ENCODE data around the gene PDHB.

The PDHB gene

GRCh38 chr3:58386626-58387365 lies 46.8 kb downstream of the PDHB start:
- Histone ChIP-seq H3K4me1 (ENCODE audit: control insufficient read depth in 2 of 2, insufficient read depth in 2 of 2, low read length in 2 of 2) (peaks cover 3 to 5% of the 10 kb centered on the region in 2 donors), H3K9ac (ENCODE audit: low read depth in 1 of 2, low read length in 2 of 2) (no peak overlapping the region), H3K36me3 (ENCODE audit: control insufficient read depth in 2 of 2, insufficient read depth in 2 of 2, low read length in 2 of 2) (peaks cover 0 to 8% of the 10 kb centered on the region in 2 donors), H3K27me3 (ENCODE audit: control insufficient read depth in 2 of 2, insufficient read depth in 2 of 2, low read length in 2 of 2) (no peaks in the 10 kb centered on the region), H3K27ac (ENCODE audit: low read depth in 2 of 2, low read length in 2 of 2) (peak overlapping the region; percentile 65 to 69), H3K4me3 (ENCODE audit: low read length in 2 of 2) (no peak overlapping the region), H3K9me3 (ENCODE audit: control insufficient read depth in 2 of 2, low read length in 2 of 2) (no peaks in the 10 kb centered on the region)

- H3K36me3 ChIP-seq (ENCODE audit: control insufficient read depth in 2 of 2, insufficient read depth in 2 of 2, low read length in 2 of 2) = peaks cover 0 to 8% of the 10 kb centered on the region in 2 donors
- peaks cover 3 to 5% of the 10 kb centered on the region in 2 donors for H3K4me1 ChIP-seq (ENCODE audit: control insufficient read depth in 2 of 2, insufficient read depth in 2 of 2, low read length in 2 of 2)
- H3K27me3 ChIP-seq (ENCODE audit: control insufficient read depth in 2 of 2, insufficient read depth in 2 of 2, low read length in 2 of 2) = no peaks in the 10 kb centered on the region
- no peak overlapping the region for H3K4me3 ChIP-seq (ENCODE audit: low read length in 2 of 2)
- H3K9ac ChIP-seq (ENCODE audit: low read depth in 1 of 2, low read length in 2 of 2) = no peak overlapping the region
- no peak overlapping the region for H3K27ac ChIP-seq (ENCODE audit: low read depth in 2 of 2, low read length in 2 of 2)
- H3K9me3 ChIP-seq (ENCODE audit: control insufficient read depth in 2 of 2, low read length in 2 of 2) = no peaks in the 10 kb centered on the region
Measured at GRCh38 chr3:58384381-58385090, 49.1 kb downstream of the PDHB start.

GRCh38 chr3:58383904-58384303 lies 49.7 kb downstream of the PDHB start:
- Histone ChIP-seq H3K9ac (ENCODE audit: low read depth in 1 of 2, low read length in 2 of 2) (no peak overlapping the region), H3K4me3 (ENCODE audit: low read length in 2 of 2) (no peak overlapping the region), H3K36me3 (ENCODE audit: control insufficient read depth in 2 of 2, insufficient read depth in 2 of 2, low read length in 2 of 2) (peaks cover 0 to 8% of the 10 kb centered on the region in 2 donors), H3K4me1 (ENCODE audit: control insufficient read depth in 2 of 2, insufficient read depth in 2 of 2, low read length in 2 of 2) (peaks cover 3 to 5% of the 10 kb centered on the region in 2 donors), H3K27ac (ENCODE audit: low read depth in 2 of 2, low read length in 2 of 2) (no peak overlapping the region), H3K27me3 (ENCODE audit: control insufficient read depth in 2 of 2, insufficient read depth in 2 of 2, low read length in 2 of 2) (no peaks in the 10 kb centered on the region), H3K9me3 (ENCODE audit: control insufficient read depth in 2 of 2, low read length in 2 of 2) (no peaks in the 10 kb centered on the region)

- no peaks in the 10 kb centered on the region for H3K9me3 ChIP-seq (ENCODE audit: control insufficient read depth in 2 of 2, low read length in 2 of 2)
- H3K27me3 ChIP-seq (ENCODE audit: control insufficient read depth in 2 of 2, insufficient read depth in 2 of 2, low read length in 2 of 2) = no peaks in the 10 kb centered on the region
- H3K4me3 ChIP-seq (ENCODE audit: low read length in 2 of 2) = no peak overlapping the region
- no peak overlapping the region for H3K27ac ChIP-seq (ENCODE audit: low read depth in 2 of 2, low read length in 2 of 2)
- H3K36me3 ChIP-seq (ENCODE audit: control insufficient read depth in 2 of 2, insufficient read depth in 2 of 2, low read length in 2 of 2) = peaks cover 0 to 8% of the 10 kb centered on the region in 2 donors
- peaks cover 3 to 5% of the 10 kb centered on the region in 2 donors for H3K4me1 ChIP-seq (ENCODE audit: control insufficient read depth in 2 of 2, insufficient read depth in 2 of 2, low read length in 2 of 2)
- no peak overlapping the region for H3K9ac ChIP-seq (ENCODE audit: low read depth in 1 of 2, low read length in 2 of 2)
Measured at GRCh38 chr3:58383476-58383875, 50.2 kb downstream of the PDHB start.

- no peak overlapping the region for H3K27ac ChIP-seq (ENCODE audit: low read depth in 2 of 2, low read length in 2 of 2)
- H3K4me1 ChIP-seq (ENCODE audit: control insufficient read depth in 2 of 2, insufficient read depth in 2 of 2, low read length in 2 of 2) = peaks cover 0 to 5% of the 10 kb centered on the region in 2 donors
- no peaks in the 10 kb centered on the region for H3K9me3 ChIP-seq (ENCODE audit: control insufficient read depth in 2 of 2, low read length in 2 of 2)
- no peaks in the 10 kb centered on the region for H3K27me3 ChIP-seq (ENCODE audit: control insufficient read depth in 2 of 2, insufficient read depth in 2 of 2, low read length in 2 of 2)
- peaks cover 0 to 3% of the 10 kb centered on the region in 2 donors for H3K36me3 ChIP-seq (ENCODE audit: control insufficient read depth in 2 of 2, insufficient read depth in 2 of 2, low read length in 2 of 2)
- H3K4me3 ChIP-seq (ENCODE audit: low read length in 2 of 2) = no peak overlapping the region
- H3K9ac ChIP-seq (ENCODE audit: low read depth in 1 of 2, low read length in 2 of 2) = no peak overlapping the region
Measured at GRCh38 chr3:58379351-58380073, 54.1 kb downstream of the PDHB start.

GRCh38 chr3:58377750-58378149 lies 55.9 kb downstream of the PDHB start:
- Histone ChIP-seq H3K9me3 (ENCODE audit: control insufficient read depth in 2 of 2, low read length in 2 of 2) (no peaks in the 10 kb centered on the region), H3K36me3 (ENCODE audit: control insufficient read depth in 2 of 2, insufficient read depth in 2 of 2, low read length in 2 of 2) (no peaks in the 10 kb centered on the region), H3K27me3 (ENCODE audit: control insufficient read depth in 2 of 2, insufficient read depth in 2 of 2, low read length in 2 of 2) (no peaks in the 10 kb centered on the region), H3K4me1 (ENCODE audit: control insufficient read depth in 2 of 2, insufficient read depth in 2 of 2, low read length in 2 of 2) (no peaks in the 10 kb centered on the region), H3K27ac (ENCODE audit: low read depth in 2 of 2, low read length in 2 of 2) (no peak overlapping the region), H3K4me3 (ENCODE audit: low read length in 2 of 2) (no peak overlapping the region), H3K9ac (ENCODE audit: low read depth in 1 of 2, low read length in 2 of 2) (no peak overlapping the region)

All from mucosa of rectum (tissue), 2 donors.